AG04449 (cell line): ENCODE results near the gene MGRN1.
"Not testable (repeated sequence)": the region's sequence is repeated elsewhere in the genome, so short reads cannot be mapped to it uniquely, and the experiment has no call there.

Experiments used
- CTCF ChIA-PET: fragments of 350-600 bp; formaldehyde crosslinking; extraction: SDS; loops from one replicate; lab custom pipeline; 2021; ENCODE audit warnings: antibody characterized with exemption; lab: Yijun Ruan, JAX
- POLR2A ChIA-PET: fragments of 400-600, 350-600 bp; formaldehyde crosslinking; extraction: SDS; loops from one replicate; lab custom pipeline; 2020; ENCODE audit warnings: antibody characterized with exemption, inconsistent platforms; lab: Yijun Ruan, JAX
- DNase-seq: peaks from one replicate; pipeline ENCODE4 v3.0.0-alpha.2; 2010; ENCODE audit warnings: low read depth, low spot score
- H3K4me3 ChIP-seq: 2 replicates; pipeline ENCODE4 v1.5.1; 2011; ENCODE audit warnings: low read depth, mild to moderate bottlenecking, control low read depth, low read length
- TF ChIP-seq, protein P1 (sequence below): IDR thresholded peaks from one replicate; pipeline ENCODE4 v1.5.1; 2011; ENCODE audit warnings: mild to moderate bottlenecking, moderate library complexity, low read length, control low read depth, inconsistent platforms; ENCODE audit not compliant: insufficient read depth; ENCODE audit errors: missing control alignments

Gene MGRN1

DNA sequence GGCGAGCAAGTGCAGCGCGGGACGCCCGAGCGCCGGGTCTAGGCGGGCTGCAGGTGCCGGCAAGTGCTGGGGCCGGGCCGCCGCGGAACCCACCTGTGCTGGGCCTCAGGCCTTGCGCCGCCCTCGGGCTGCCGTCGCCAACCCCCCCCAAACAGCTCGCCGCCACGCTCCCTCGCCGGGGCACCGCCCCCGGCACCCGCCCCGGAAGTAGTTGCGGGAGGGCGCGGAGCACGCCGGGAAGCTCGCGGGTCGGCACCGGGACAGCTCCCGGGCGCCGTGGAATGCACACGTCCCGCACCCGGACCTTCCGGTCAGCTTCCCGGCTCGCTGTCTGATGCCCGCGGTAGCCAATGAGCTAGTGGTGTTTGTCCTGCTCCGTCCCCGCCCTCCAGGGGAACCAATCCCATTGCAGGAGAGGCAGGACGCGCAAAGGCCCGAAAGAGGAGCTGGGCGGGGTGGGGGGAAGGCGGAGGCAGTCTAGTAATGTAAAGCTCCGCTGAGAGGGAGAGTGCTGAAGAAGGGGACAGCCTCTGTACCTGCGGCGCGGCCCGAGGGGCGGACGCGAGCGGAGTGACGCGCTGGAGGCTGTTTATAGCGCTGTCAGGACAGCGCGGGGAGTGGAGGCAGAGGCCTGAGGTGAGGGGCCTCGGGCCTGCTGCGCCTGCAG lies 109.6 kb downstream of the MGRN1 start, which contains the start of the genes ANKS3 and DNAAF8:
Gene ANKS3, minus strand, starts transcription at position 209 of the 667 bp plus-strand sequence. CDS start 4,122 bp downstream, outside the sequence.
Gene DNAAF8, plus strand, starts transcription at position 475 of the 667 bp plus-strand sequence. CDS start 1,978 bp downstream, outside the sequence.
- TF ChIP-seq, protein P1, sequence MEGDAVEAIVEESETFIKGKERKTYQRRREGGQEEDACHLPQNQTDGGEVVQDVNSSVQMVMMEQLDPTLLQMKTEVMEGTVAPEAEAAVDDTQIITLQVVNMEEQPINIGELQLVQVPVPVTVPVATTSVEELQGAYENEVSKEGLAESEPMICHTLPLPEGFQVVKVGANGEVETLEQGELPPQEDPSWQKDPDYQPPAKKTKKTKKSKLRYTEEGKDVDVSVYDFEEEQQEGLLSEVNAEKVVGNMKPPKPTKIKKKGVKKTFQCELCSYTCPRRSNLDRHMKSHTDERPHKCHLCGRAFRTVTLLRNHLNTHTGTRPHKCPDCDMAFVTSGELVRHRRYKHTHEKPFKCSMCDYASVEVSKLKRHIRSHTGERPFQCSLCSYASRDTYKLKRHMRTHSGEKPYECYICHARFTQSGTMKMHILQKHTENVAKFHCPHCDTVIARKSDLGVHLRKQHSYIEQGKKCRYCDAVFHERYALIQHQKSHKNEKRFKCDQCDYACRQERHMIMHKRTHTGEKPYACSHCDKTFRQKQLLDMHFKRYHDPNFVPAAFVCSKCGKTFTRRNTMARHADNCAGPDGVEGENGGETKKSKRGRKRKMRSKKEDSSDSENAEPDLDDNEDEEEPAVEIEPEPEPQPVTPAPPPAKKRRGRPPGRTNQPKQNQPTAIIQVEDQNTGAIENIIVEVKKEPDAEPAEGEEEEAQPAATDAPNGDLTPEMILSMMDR: no peak
- DNase-seq: peak; percentile 83
- ChIA-PET POLR2A (interaction anchor here (0.8 to 2.1 kb wide), 10 partner anchors 8 to 338 kb away, joined by 3 to 15 read pairs (median 5); partner anchors contain the start of genes NUDT16L1, ROGDI and ZNF500), CTCF (interaction anchor here (0.9 to 2.4 kb wide), 7 partner anchors 10 to 224 kb away, joined by 3 to 8 read pairs (median 3); partner anchors contain the start of genes MGRN1, SEC14L5 and ZNF500)
- H3K4me3 ChIP-seq: peak within 1 kb of the TSS; percentile 97

DNA sequence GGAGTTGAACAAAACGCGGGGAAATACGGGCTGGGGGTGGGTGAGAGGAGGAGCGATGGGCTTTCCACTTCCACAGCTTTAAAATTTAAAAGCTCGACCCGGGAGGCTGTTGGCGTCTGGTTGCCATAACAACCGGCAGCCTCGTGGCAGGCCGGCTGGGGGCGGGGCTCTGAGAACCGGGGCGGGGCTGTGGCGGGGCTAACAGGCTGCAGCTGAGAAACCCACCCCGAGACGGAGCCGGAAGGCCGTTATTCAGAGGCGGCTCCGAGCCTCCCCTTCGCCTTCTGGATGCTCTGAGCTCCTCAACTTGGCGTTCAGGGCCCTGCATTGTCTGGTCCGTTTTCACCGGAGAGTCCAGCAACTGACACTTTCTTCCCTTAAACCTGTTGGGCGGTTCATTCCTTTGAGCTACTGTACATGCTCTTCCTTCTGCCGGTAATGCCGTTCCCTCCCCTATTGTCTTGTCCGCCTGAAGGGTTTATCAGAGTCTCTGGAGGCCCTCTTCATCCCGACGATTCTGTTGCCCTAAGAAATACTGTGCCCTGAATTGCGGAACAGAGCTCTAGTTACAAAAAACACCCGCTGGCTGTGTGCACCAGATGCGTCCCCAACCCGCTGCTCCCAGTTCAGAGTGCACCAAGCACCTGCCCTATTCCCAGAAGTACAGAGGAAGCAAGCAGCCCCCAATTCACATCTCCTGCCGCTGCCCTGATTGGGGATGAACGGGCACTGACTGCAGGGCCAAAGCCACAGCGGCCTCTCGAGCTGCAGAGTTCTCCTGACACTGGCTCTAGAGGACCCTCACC lies 110.3 kb downstream of the MGRN1 start:
- ChIA-PET POLR2A (interaction anchor here (0.8 to 2.1 kb wide), 9 partner anchors 8 to 119 kb away, joined by 3 to 15 read pairs (median 6); partner anchors contain the start of genes NUDT16L1, ROGDI and ZNF500), CTCF (interaction anchor here (0.9 to 2.4 kb wide), 7 partner anchors 9 to 223 kb away, joined by 3 to 8 read pairs (median 3); partner anchors contain the start of genes MGRN1, SEC14L5 and ZNF500)
- TF ChIP-seq, protein P1: no peak
- DNase-seq: no peak
- H3K4me3 ChIP-seq: peak overlapping the region; percentile 97

DNA sequence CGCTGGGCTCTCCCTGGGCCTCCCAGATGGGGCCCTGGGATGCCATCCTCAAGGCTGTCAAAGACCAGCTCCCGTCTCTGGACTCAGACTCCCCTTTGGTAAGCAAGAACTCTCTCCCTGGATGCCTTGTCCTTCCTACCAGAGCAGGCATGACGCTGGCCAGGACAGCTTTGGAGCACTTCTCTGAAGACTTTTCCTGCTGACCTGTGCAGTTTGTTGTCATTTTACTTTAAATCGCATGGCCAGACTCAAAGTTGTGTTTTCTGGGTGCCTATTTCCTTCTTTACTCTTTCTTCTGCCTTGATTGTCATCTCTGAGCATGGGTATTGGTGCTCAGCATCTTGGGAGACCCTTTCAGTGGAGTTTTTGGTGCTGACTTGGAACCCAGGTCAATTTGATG lies 111.9 kb downstream of the MGRN1 start:
- POLR2A ChIA-PET: no interaction called here

DNA sequence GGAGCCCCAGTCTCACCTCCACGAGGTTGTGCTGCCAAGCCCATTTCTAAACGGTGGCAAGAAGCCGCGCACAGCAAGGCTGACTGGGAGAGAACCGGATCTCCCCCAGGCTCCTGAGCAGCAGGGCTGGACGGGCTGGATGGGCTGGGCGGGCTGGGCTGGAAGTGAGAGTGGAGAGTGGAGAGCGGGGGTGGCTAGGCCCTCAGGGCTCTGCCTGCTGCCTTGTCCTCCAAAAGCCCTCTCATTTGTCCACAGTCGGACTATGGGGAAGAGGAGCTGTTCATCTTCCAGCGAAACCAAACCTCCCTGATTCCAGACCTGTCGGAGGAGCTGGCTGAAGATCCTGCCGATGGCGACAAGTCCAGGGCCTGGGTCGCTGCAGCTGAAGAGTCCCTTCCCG lies 112.9 kb downstream of the MGRN1 start:
- TF ChIP-seq, protein P1: no peak
- CTCF ChIA-PET: no interaction called here
- no peak for DNase-seq
- POLR2A ChIA-PET: no interaction called here
- H3K4me3 ChIP-seq: no peak overlapping the region

More for the DNA sequence above, 111.9 kb downstream of the MGRN1 start:
- H3K4me3 ChIP-seq: no peak overlapping the region
- TF ChIP-seq, protein P1: no peak
- no peak for DNase-seq
- CTCF ChIA-PET: no interaction called here

DNA sequence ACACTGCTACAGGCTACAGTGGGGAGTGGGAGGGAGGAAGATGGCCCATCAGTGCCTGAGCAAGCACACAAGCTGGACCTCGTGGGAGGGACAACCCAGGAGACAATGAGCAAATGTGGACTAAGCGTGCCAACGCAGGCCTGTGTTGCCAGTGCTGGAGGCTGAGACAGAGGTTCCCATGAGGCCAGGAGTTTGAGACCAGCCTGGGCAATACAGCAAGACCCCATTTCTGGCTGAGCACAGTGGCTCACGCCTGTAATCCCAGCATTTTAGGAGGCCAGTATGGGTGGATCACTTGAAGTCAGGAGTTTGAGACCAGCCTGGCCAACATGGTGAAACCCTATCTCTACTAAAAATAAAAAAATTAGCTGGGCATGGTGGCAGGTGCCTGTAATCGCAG lies 113.7 kb downstream of the MGRN1 start:
- DNase-seq, CTCF ChIA-PET, H3K4me3 ChIP-seq, POLR2A ChIA-PET: not testable (repeated sequence)
